Activated gamma-delta T cell treated with Interleukin-2 at 50 U/mL for 16 hours (primary cell): ENCODE measurements around the gene DOCK1.

ENCODE experiments used
- DNase-seq: peaks from one replicate; pipeline ENCODE4 v3.0.0-alpha.2; 2020

The DOCK1 gene

GRCh38 chr10:127326883-127327282 is 421.7 kb downstream of the DOCK1 start:
- no peak for DNase-seq

- DNase-seq: no peak
Measured at GRCh38 chr10:127331696-127332095, 426.5 kb downstream of the DOCK1 start.

GRCh38 chr10:127332631-127333030 is 427.4 kb downstream of the DOCK1 start:
- no peak for DNase-seq

GRCh38 chr10:127337801-127338200 is 432.6 kb downstream of the DOCK1 start:
- no peak for DNase-seq

- DNase-seq: no peak
Measured at GRCh38 chr10:127338399-127339110, 433.3 kb downstream of the DOCK1 start.

DNA sequence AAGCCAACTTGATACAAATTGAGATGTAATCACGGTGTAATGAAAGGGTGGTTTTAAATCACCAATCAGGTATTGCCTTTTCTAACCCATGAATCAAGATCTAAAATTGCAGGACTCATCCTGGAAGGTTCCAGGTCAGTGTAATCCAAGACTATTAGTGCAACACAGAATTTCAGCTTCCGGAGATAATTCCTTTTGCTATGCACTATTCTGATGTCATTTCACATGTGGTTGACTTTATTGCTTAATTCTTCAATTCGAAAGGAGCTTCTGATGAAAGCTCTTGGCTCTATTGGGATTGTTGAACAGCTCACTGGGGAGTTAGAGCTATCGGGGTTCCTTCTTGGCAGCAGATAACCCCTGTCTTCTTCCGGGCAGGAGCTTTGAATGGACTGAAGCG is 438.6 kb downstream of the DOCK1 start:
- DNase-seq: no peak

GRCh38 chr10:127344346-127344745 is 439.1 kb downstream of the DOCK1 start:
- no peak for DNase-seq

- DNase-seq: no peak
Measured at GRCh38 chr10:127345231-127345965, 440.2 kb downstream of the DOCK1 start.

- no peak for DNase-seq
Measured at GRCh38 chr10:127346604-127347003, 441.4 kb downstream of the DOCK1 start.

DNA sequence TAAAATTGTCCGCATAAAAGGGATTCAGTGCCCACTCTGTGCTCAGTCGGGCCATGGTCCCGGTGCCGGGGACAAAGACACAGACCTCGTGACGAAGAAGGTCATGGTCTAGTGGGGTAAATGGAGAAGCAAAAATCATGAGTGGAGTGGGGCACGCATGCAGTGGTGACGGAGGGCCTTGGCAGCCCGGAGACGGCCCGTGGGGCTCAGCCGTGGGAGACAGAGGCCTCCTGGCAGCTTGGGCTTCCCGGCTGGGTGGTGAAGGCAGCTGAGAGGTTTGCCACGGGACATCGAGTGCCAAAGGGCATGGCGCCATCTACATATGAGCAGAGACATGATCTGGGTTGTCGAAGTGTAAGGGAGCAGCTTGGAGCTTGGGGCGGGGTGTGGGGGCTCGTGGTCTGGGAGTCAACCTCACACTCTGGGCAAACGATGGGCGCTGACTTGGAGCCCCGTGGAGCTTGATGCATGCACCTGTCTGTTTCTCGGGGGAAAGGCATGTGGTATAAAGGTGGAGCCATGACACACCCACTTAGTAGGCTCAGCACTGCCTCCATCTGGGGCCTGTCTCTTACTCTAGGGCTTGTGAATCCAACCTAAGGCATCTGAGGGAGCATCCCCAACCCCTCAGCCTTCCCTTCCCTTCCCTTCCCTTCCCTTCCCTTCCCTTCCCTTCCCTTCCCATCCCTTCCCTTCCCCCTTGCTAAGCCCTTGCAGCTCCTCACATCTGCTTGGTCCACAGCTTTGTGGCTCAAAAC is 442.2 kb downstream of the DOCK1 start:
- DNase-seq: no peak

GRCh38 chr10:127349737-127350136 is 444.5 kb downstream of the DOCK1 start:
- DNase-seq: no peak

GRCh38 chr10:127351542-127351941 is 446.3 kb downstream of the DOCK1 start:
- DNase-seq: no peak

- no peak for DNase-seq
Measured at GRCh38 chr10:127353544-127353943, 448.3 kb downstream of the DOCK1 start.

- no peak for DNase-seq
Measured at GRCh38 chr10:127354255-127354654, 449.0 kb downstream of the DOCK1 start.

DNA sequence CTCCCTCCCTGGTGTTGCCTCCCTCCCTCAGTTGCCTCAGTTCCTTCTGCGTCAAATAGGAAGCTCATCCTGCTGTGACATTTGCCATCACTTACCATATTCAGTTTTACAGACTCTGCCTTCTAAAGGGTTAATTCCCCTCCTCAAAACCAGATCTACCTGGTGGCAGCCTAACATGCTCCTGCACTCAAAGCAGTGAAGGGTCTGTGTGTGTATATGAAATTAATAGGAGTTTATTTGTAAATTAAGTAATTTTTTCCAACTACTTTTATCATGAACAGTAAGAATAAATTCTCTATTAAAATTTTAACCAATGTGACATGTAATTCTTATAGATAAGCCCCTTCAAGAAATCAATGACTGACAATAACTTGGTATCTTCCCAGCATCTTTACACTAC is 449.8 kb downstream of the DOCK1 start:
- DNase-seq: no peak

- DNase-seq: no peak
Measured at GRCh38 chr10:127356360-127356759, 451.1 kb downstream of the DOCK1 start.

DNA sequence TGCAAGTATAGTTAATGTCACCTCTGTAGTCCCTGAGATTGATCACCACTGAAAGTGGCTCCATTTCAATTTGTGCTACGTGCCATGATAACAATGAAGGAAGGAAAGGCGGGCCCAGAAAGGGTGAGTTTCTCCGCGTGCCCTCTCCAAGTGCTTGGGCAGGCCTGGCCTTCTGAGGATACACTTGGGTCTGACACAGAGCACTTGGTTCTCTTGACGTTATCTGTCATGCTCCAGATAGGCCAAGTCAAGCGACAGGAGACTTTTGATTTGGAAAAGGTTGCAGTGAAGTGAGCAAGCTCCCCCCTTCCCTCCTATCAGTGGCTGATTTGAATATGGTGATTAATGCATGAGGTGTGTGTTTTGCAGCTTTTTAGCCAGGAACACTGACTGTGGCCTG is 452.0 kb downstream of the DOCK1 start:
- DNase-seq: no peak

DNA sequence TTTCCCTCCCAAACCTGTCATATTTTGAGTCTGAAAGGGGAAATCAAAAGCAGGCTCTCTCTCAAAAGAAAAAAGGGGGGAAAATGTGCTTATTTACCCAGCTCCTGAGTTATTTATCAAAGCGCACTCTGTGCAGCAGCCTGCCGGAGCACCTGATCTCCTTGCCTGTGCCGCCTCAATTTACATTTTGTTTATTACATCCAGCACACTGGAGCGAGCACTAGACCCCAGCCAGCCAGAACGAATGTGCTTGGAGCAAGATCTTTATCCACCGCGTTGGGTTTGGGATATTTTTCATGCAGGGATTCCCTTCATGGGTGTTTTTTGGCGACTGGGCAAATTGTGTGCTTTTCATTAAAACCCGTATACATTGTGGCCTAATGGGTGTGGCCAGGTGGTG is 453.1 kb downstream of the DOCK1 start:
- no peak for DNase-seq

GRCh38 chr10:127364034-127364433 is 458.8 kb downstream of the DOCK1 start:
- no peak for DNase-seq

DNA sequence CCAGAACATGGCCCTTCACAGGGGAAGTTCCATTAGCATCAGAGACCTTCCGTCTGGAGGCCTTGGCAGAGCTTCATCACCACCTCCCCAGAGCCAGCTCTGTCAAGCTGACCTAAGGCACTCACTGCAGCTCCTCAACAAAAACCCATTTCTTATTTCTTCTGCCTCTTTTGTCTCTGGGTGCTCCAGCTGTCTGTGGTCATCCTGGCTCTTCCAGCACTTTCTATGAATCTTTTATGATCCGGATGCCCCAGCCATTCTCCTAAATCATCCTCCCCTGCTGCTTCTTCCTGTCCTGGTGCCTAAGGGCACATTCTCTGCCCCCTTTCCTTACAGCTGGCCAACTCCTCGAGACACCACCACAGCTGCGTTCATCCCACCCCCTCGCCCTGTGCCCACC is 462.9 kb downstream of the DOCK1 start:
- no peak for DNase-seq

DNA sequence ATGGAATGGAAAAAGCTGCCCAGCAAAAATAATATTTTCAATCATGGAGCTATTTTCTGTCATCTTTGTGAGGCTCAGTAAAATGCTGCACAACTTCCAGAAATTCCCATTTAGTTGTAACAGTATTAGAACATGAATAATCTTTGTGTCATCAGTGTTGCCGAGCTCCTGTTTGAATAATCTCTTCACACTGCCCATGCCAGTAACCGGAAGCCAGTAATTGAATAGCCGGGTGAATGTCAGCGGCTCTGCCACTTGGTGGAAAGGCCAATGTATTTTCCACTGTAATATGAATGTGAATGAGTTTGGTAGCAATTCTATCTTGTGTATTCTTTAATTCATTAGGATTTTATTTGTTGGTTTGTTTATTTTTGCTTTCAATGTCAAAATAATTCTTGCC is 463.7 kb downstream of the DOCK1 start:
- no peak for DNase-seq

GRCh38 chr10:127370601-127371000 is 465.4 kb downstream of the DOCK1 start:
- DNase-seq: no peak

DNA sequence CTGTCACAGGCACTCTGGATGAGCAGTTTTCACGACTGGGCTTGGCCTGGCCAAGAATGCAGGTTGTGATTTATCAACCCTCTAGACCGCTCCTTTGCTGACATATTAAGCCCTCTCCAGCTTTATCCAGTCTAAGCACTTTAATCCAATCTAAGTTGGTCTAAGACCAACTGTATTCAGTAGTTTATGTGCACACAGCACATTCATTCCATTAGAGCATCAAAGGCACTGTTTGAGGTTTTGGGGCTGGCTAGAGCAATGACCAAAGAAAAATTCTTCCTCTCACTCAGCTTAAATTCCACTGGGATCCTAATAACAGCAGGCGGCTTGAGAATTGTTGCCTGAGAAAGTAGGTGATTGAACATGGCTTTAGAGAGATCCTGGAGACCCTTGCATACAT is 467.1 kb downstream of the DOCK1 start:
- DNase-seq: no peak
